Ishikawa (cell line): ENCODE results near the gene KCNQ4.

ENCODE experiments used
- CEBPB ChIP-seq: IDR thresholded peaks from 2 replicates; pipeline ENCODE4 v1.6.1; 2012
- CREB1 ChIP-seq: IDR thresholded peaks from 2 replicates; pipeline ENCODE4 v1.6.1; 2012; ENCODE audit warnings: low read depth
- EGR1 ChIP-seq: IDR thresholded peaks from 2 replicates; pipeline ENCODE4 v1.6.1; 2012
- EP300 ChIP-seq: IDR thresholded peaks from 2 replicates; pipeline ENCODE4 v1.6.1; 2012; ENCODE audit warnings: borderline replicate concordance
- FOXM1 ChIP-seq: IDR thresholded peaks from 2 replicates; pipeline ENCODE4 v1.6.1; 2012; ENCODE audit warnings: low read depth, borderline replicate concordance
- MAX ChIP-seq: IDR thresholded peaks from 2 replicates; pipeline ENCODE4 v1.6.1; 2012
- NFIC ChIP-seq: IDR thresholded peaks from 2 replicates; pipeline ENCODE4 v1.6.1; 2012
- RAD21 ChIP-seq: IDR thresholded peaks from 2 replicates; pipeline ENCODE4 v1.6.1; 2012; ENCODE audit warnings: low read depth
- REST ChIP-seq: IDR thresholded peaks from 2 replicates; pipeline ENCODE4 v1.6.1; 2012; ENCODE audit warnings: low read depth, mild to moderate bottlenecking
- TAF1 ChIP-seq: IDR thresholded peaks from 2 replicates; pipeline ENCODE4 v1.6.1; 2012; ENCODE audit warnings: low read depth, mild to moderate bottlenecking
- TCF12 ChIP-seq: IDR thresholded peaks from 2 replicates; pipeline ENCODE4 v1.6.1; 2012; ENCODE audit warnings: low read depth
- TEAD4 ChIP-seq: IDR thresholded peaks from 2 replicates; pipeline ENCODE4 v1.6.1; 2012
- USF1 ChIP-seq: IDR thresholded peaks from 2 replicates; pipeline ENCODE4 v1.6.1; 2012
- YY1 ChIP-seq: IDR thresholded peaks from 2 replicates; pipeline ENCODE4 v1.6.1; 2012; ENCODE audit warnings: low read depth
- ZBTB7A ChIP-seq: IDR thresholded peaks from 2 replicates; pipeline ENCODE4 v1.6.1; 2012; ENCODE audit warnings: low read depth

Gene KCNQ4

GRCh38 chr1:40763742-40764532 lies 19.6 kb upstream of the KCNQ4 start:
- TF ChIP-seq CEBPB, result no peak
- TF ChIP-seq TCF12, result no peak
- no peak for TF ChIP-seq EP300
- TF ChIP-seq TAF1, result no peak
- TF ChIP-seq YY1, result no peak
- no peak for TF ChIP-seq MAX
- no peak for TF ChIP-seq CREB1
- TF ChIP-seq RAD21, result no peak
- no peak for TF ChIP-seq NFIC
- TF ChIP-seq FOXM1, result no peak
- TF ChIP-seq ZBTB7A, result no peak
- no peak for TF ChIP-seq REST
- TF ChIP-seq EGR1, result no peak
- TF ChIP-seq USF1, result no peak
- no peak for TF ChIP-seq TEAD4

- no peak for TF ChIP-seq RAD21
These were observed 18.6 kb upstream of the KCNQ4 start for GRCh38 chr1:40764981-40765380.

GRCh38 chr1:40766017-40766416 lies 17.6 kb upstream of the KCNQ4 start:
- no peak for TF ChIP-seq TAF1

- TF ChIP-seq EGR1, result no peak
These were observed 17.0 kb upstream of the KCNQ4 start for GRCh38 chr1:40766560-40766959.

- TF ChIP-seq EP300, result no peak
- TF ChIP-seq TAF1, result no peak
- TF ChIP-seq TCF12, result no peak
- TF ChIP-seq TEAD4, result no peak
- no peak for TF ChIP-seq CEBPB
- no peak for TF ChIP-seq FOXM1
- TF ChIP-seq CREB1, result no peak
- no peak for TF ChIP-seq MAX
- TF ChIP-seq REST, result no peak
These were observed 15.2 kb upstream of the KCNQ4 start for GRCh38 chr1:40768146-40768990.

GRCh38 chr1:40769815-40770214 lies 13.8 kb upstream of the KCNQ4 start:
- TF ChIP-seq TEAD4 (no peak), ZBTB7A (no peak), NFIC (no peak), FOXM1 (no peak), CREB1 (no peak), TAF1 (no peak), CEBPB (no peak), TCF12 (no peak), RAD21 (no peak), MAX (no peak), EGR1 (no peak), REST (no peak), EP300 (no peak), USF1 (no peak), YY1 (no peak)
